Suprapubic skin (tissue), 4 donors: ENCODE data around the gene TRIM2. TPM values are rescaled to one million over a fixed set of nuclear protein-coding genes. Genes with fewer than 3 reads are reported as not detected.

ENCODE experiments used
- DNase-seq, 2 donors: peaks; one replicate each; pipeline ENCODE4 v3.0.0-alpha.2; 2019; ENCODE audit warnings: low spot score in 2 of 2
- H3K27ac ChIP-seq: fragments of 200-600 bp; sonication (generic); one replicate; pipeline ENCODE4 v1.5.1; 2019
- H3K27me3 ChIP-seq: fragments of 200-600 bp; sonication (generic); one replicate; pipeline ENCODE4 v1.5.1; 2019
- H3K36me3 ChIP-seq: fragments of 200-600 bp; sonication (generic); one replicate; pipeline ENCODE4 v1.5.1; 2019
- H3K4me1 ChIP-seq: fragments of 200-600 bp; sonication (generic); one replicate; pipeline ENCODE4 v1.5.1; 2019
- H3K4me3 ChIP-seq: fragments of 200-600 bp; sonication (generic); one replicate; pipeline ENCODE4 v1.5.1; 2019; ENCODE audit warnings: mild to moderate bottlenecking
- H3K9me3 ChIP-seq: fragments of 200-600 bp; sonication (generic); one replicate; pipeline ENCODE4 v1.5.1; 2019
- CTCF ChIP-seq, 2 donors: fragments of 200-600 bp in 1 of 2; fragments of 450-650 bp in 1 of 2; sonication (generic) in 1 of 2; IDR thresholded peaks; one replicate each; pipeline ENCODE4 v1.5.1; 2016 to 2019; ENCODE audit warnings: antibody characterized with exemption in 2 of 2, mild to moderate bottlenecking in 1 of 2, moderate library complexity in 1 of 2
- EP300 ChIP-seq: sonication (generic); formaldehyde crosslinking; IDR thresholded peaks from one replicate; pipeline ENCODE4 v1.6.1; 2017; ENCODE audit warnings: antibody characterized with exemption
- POLR2A ChIP-seq, 2 donors: fragments of 450-650 bp; IDR thresholded peaks; one replicate each; pipeline ENCODE4 v1.6.1; 2017; ENCODE audit warnings: antibody characterized with exemption in 2 of 2, mild to moderate bottlenecking in 2 of 2, moderate library complexity in 2 of 2
- POLR2AphosphoS5 ChIP-seq, 3 donors: sonication (generic); formaldehyde crosslinking; IDR thresholded peaks; one replicate each; pipeline ENCODE4 v1.6.1; 2017; ENCODE audit warnings: antibody characterized with exemption in 3 of 3
- WGBS: methylation state at CpG from one replicate; pipeline ENCODE4 v1.1.5; 2018; 5-methylcytosine and 5-hydroxymethylcytosine counted together
- total RNA-seq, 4 donors: library from RNA; depleted of rRNA; stranded (reverse); fragments of >200 nt; gene quantifications; one replicate each; pipeline ENCODE4 v1.1.0, GENCODE V29; 2016

TRIM2 gene
- total RNA-seq, 4 donors from 2014 or later = 17.3 to 45.1 (median 37.5) TPM

DNA sequence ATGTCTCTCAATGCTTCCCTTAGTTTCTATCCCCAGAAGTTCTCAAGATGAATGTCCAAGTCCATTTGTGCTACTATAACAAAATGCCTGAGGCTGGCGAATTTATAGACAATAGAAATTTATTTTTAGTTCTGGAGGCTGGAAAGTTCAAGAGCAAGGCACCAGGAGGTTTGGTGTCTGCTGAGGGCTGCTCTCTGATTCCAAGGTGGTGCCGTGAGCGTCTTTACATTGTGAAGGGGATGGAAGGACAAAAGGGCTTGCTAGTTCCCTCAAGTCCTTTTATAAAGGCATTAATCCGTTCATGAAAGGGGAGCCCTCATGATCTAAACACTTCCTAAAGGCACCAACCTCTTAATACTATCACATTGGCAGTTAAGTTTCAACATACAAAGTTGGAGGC, 12.3 kb downstream of the TRIM2 start:
- H3K36me3 ChIP-seq = no peaks in the 10 kb centered on the region
- H3K27ac ChIP-seq = no peak overlapping the region
- no peaks in the 10 kb centered on the region for H3K9me3 ChIP-seq
- no peak for DNase-seq
- TF ChIP-seq POLR2AphosphoS5 (IDR thresholded peaks at IDR 0.05) (no peak), EP300 (no peak), POLR2A (IDR thresholded peaks at IDR 0.05) (no peak), CTCF (IDR thresholded peaks at IDR 0.05) (no peak)
- peaks cover 11% of the 10 kb centered on the region for H3K4me1 ChIP-seq
- 74% methylated on average over 4 of the region's 4 CpGs for WGBS
- no peak overlapping the region for H3K4me3 ChIP-seq
- H3K27me3 ChIP-seq = no peaks in the 10 kb centered on the region

GRCh38 chr4:153217440-153217839, 13.2 kb downstream of the TRIM2 start:
- peaks cover 14% of the 10 kb centered on the region for H3K4me1 ChIP-seq
- no peaks in the 10 kb centered on the region for H3K9me3 ChIP-seq
- H3K27me3 ChIP-seq = no peaks in the 10 kb centered on the region
- H3K4me3 ChIP-seq = no peak overlapping the region
- no peak for TF ChIP-seq POLR2AphosphoS5 (IDR thresholded peaks at IDR 0.05)
- no peak for TF ChIP-seq POLR2A (IDR thresholded peaks at IDR 0.05)
- TF ChIP-seq CTCF (IDR thresholded peaks at IDR 0.05) = no peak
- TF ChIP-seq EP300 = no peak
- no peaks in the 10 kb centered on the region for H3K36me3 ChIP-seq
- DNase-seq = no peak
- no peak overlapping the region for H3K27ac ChIP-seq

GRCh38 chr4:153218961-153219360, 14.7 kb downstream of the TRIM2 start:
- WGBS = 81% methylated on average over 3 of the region's 3 CpGs
- TF ChIP-seq EP300 (no peak), CTCF (IDR thresholded peaks at IDR 0.05) (no peak), POLR2AphosphoS5 (IDR thresholded peaks at IDR 0.05) (no peak), POLR2A (IDR thresholded peaks at IDR 0.05) (no peak)
- H3K4me1 ChIP-seq = peaks cover 22% of the 10 kb centered on the region

DNA sequence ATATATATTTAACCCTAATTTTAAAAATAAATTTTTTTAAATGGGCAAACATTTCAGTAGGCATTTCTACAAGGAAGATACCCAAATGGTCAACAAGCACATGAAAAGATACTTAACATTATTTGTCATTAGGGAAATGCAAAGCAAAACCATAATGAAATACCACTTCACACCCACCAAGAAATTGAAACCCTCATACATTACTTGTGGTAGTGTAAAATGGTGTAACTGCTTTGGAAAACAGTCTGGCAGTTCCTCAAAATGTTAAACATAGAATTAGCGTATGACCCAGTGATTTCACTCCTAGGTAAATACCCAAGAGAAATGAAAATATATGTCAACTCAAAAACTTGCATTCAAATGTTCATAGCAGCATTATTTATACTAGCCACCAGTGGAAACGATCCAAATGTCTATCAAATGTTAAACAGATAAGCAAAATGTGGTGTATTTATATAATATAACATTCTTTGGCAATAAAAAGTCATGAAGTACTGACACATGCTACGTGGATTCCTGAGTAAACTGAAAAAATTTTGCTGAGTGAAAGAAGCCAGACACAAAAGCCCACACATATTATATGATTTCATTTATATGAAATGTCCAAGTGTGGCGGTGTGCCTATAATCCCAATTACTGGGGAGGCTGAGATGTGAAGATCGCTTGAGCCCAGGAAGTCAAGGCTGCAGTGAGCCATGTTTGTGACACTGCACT, 16.6 kb downstream of the TRIM2 start:
- 86% methylated on average over 5 of the region's 5 CpGs for WGBS

More at GRCh38 chr4:153218961-153219360, 14.7 kb downstream of the TRIM2 start:
- Histone ChIP-seq H3K27ac (no peak overlapping the region), H3K9me3 (no peaks in the 10 kb centered on the region), H3K27me3 (no peaks in the 10 kb centered on the region), H3K4me3 (no peak overlapping the region), H3K36me3 (no peaks in the 10 kb centered on the region)
- no peak for DNase-seq

More for the DNA sequence above, 16.6 kb downstream of the TRIM2 start:
- Histone ChIP-seq H3K4me3 (no peak overlapping the region), H3K4me1 (peaks cover 37% of the 10 kb centered on the region), H3K27me3 (no peaks in the 10 kb centered on the region), H3K9me3 (no peaks in the 10 kb centered on the region), H3K36me3 (no peaks in the 10 kb centered on the region), H3K27ac (no peak overlapping the region)
- no peak for DNase-seq
- TF ChIP-seq POLR2A (IDR thresholded peaks at IDR 0.05) (no peak), CTCF (IDR thresholded peaks at IDR 0.05) (no peak), POLR2AphosphoS5 (IDR thresholded peaks at IDR 0.05) (no peak), EP300 (no peak)
